ENCODE measurements around the gene ANGPTL2.

ANGPTL2 gene

GRCh38 chr9:127166651-127167524, 44.5 kb upstream of the ANGPTL2 start:
- Histone ChIP-seq H3K9me3 (replicated peaks in 1 of 11) (no peaks in the 10 kb centered on the region), H3K36me3 (no peaks in the 10 kb centered on the region), H3K27me3 (peaks cover 0 to 23% (median 0%) of the 10 kb centered on the region in 11 experiments; a peak in 4 of 22 replicates), H3K27ac (peak overlapping the region in 9 of 11 experiments; percentile 39 to 98 (median 83); a peak in 17 of 22 replicates), H3K9ac (peak overlapping the region in 8 of 11 experiments; percentile 46 to 84 (median 72); a peak in 15 of 22 replicates), H3K4me1 (peaks cover 58 to 100% (median 94%) of the 10 kb centered on the region in 10 experiments), H3K4me3 (peak overlapping the region in 7 of 10 experiments; percentile 3 to 50 (median 24); a peak in 9 of 20 replicates), H4K20me1 (peaks cover 0 to 6% (median 0%) of the 10 kb centered on the region in 11 experiments; a peak in 1 of 22 replicates), H3K4me2 (peak overlapping the region; percentile 66 to 97 (median 92))
- peak in 6 of 11 experiments; percentile 25 to 93 (median 82); a peak in 10 of 22 replicates for TF ChIP-seq Cebpa-rat (IDR thresholded peaks at IDR 0.05)

DNA sequence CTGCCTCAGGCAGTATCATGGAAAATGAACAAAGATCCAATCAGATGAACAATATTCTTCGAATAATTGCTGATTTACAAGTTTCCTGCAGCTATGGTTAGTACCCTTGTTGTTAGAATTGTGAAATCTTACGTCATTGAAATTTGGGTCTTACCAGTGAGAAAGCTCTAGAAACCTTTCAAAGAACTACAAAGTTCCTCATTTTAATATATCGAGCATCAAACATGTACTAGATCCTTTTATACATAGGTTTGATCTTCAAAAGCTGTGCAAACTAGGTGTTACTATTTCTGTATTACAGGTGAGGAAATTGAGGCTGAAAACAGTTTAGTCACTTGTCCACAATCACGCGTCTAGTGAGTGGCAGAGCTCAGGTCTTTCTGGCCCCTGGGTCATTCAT, 43.7 kb upstream of the ANGPTL2 start:
- Histone ChIP-seq H3K4me1 (peaks cover 66 to 100% (median 98%) of the 10 kb centered on the region in 10 experiments), H3K27me3 (peaks cover 0 to 29% (median 0%) of the 10 kb centered on the region in 11 experiments; a peak in 4 of 22 replicates), H4K20me1 (peaks cover 0 to 6% (median 0%) of the 10 kb centered on the region in 11 experiments; a peak in 1 of 22 replicates), H3K9ac (peak overlapping the region in 8 of 11 experiments; percentile 30 to 83 (median 72); a peak in 15 of 22 replicates), H3K27ac (peak overlapping the region in 9 of 11 experiments; percentile 39 to 98 (median 83); a peak in 17 of 22 replicates), H3K4me2 (peak overlapping the region; percentile 66 to 97 (median 92)), H3K36me3 (no peaks in the 10 kb centered on the region), H3K9me3 (replicated peaks in 1 of 11) (no peaks in the 10 kb centered on the region), H3K4me3 (peak overlapping the region in 3 of 10 experiments; percentile 13 to 46 (median 17); a peak in 1 of 20 replicates)
- peak in 2 of 11 experiments; percentile 40 to 55; a peak in 3 of 22 replicates for TF ChIP-seq Cebpa-rat (IDR thresholded peaks at IDR 0.05)

DNA sequence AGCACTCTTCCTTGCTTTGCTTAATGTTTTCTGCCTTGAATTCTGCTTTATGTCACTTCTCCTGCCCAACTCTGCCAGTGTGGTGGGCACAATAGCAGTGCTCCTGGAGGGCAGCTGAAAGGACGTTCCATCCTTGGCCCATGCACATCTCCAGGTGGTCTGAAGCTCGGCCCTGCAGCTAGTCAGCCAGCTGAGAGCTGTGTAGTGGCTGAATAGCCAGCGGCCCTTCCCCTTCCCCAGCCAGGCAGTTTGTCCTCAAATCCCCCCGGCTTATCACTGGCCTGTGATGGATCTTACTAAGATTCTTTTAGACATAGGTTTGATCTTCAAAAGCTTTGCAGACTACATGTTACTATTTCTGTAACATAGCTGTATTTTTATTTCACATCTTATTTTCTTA, 42.7 kb upstream of the ANGPTL2 start:
- H3K36me3 ChIP-seq, result no peaks in the 10 kb centered on the region
- H3K4me3 ChIP-seq, result no peak overlapping the region
- peak overlapping the region; percentile 35 to 97 (median 92); a peak in 21 of 22 replicates for H3K4me2 ChIP-seq
- peak overlapping the region in 6 of 11 experiments; percentile 40 to 83 (median 80); a peak in 10 of 22 replicates for H3K9ac ChIP-seq
- peaks cover 70 to 100% (median 98%) of the 10 kb centered on the region in 10 experiments for H3K4me1 ChIP-seq
- H3K9me3 ChIP-seq (replicated peaks in 1 of 11), result no peaks in the 10 kb centered on the region
- peaks cover 0 to 39% (median 0%) of the 10 kb centered on the region in 11 experiments; a peak in 4 of 22 replicates for H3K27me3 ChIP-seq
- H3K27ac ChIP-seq, result peak overlapping the region in 8 of 11 experiments; percentile 74 to 98 (median 88); a peak in 16 of 22 replicates
- no peak for TF ChIP-seq Cebpa-rat (IDR thresholded peaks at IDR 0.05)
- H4K20me1 ChIP-seq, result peaks cover 0 to 6% (median 0%) of the 10 kb centered on the region in 11 experiments; a peak in 1 of 22 replicates

GRCh38 chr9:127163409-127163808, 41.0 kb upstream of the ANGPTL2 start:
- Histone ChIP-seq H4K20me1 (peaks cover 0 to 6% (median 0%) of the 10 kb centered on the region in 11 experiments; a peak in 1 of 22 replicates), H3K36me3 (no peaks in the 10 kb centered on the region), H3K9me3 (replicated peaks in 1 of 11) (no peaks in the 10 kb centered on the region), H3K27ac (peak overlapping the region in 9 of 11 experiments; percentile 55 to 98 (median 83); a peak in 18 of 22 replicates), H3K27me3 (peaks cover 0 to 53% (median 0%) of the 10 kb centered on the region in 11 experiments; a peak in 4 of 22 replicates), H3K9ac (peak overlapping the region in 8 of 11 experiments; percentile 46 to 73 (median 57); a peak in 12 of 22 replicates), H3K4me3 (peak overlapping the region in 1 of 10 experiments; percentile 13; a peak in 2 of 20 replicates), H3K4me2 (peak overlapping the region; percentile 73 to 95 (median 89)), H3K4me1 (peaks cover 81 to 100% (median 98%) of the 10 kb centered on the region in 10 experiments)
- peak in 3 of 11 experiments; percentile 32 to 83 (median 59); a peak in 4 of 22 replicates for TF ChIP-seq Cebpa-rat (IDR thresholded peaks at IDR 0.05)

DNA sequence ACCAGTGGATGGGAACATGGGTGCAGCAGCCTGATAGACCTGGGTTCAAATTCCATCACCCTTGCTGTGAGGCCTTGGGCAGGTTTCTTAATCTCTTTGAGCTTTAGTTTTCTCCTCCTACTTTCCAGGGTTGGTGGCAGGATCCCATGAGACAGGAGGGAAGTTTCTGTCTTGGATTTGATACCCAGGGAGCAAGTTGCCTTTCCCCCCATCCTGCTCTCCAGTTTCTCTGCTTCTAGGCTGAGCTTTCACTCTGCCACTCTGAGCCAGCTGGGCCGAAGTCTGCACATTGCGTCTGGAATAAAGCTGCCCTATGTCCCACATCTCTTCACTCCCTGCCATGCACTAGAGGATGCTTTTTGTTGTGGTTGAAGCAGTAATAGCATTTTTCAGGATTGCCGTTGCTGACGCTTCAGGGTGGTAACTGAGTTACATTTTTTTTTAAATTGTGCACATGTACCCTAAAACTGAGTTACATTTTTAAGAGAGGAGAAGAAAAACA, 40.5 kb upstream of the ANGPTL2 start:
- Histone ChIP-seq H3K9me3 (replicated peaks in 1 of 11) (no peaks in the 10 kb centered on the region), H3K4me1 (peaks cover 81 to 98% (median 93%) of the 10 kb centered on the region in 10 experiments), H3K4me3 (peak overlapping the region in 2 of 10 experiments; percentile 13 to 17; a peak in 2 of 20 replicates), H3K36me3 (no peaks in the 10 kb centered on the region), H3K4me2 (peak overlapping the region; percentile 73 to 95 (median 89)), H3K27ac (peak overlapping the region in 9 of 11 experiments; percentile 55 to 98 (median 83); a peak in 19 of 22 replicates), H4K20me1 (peaks cover 0 to 6% (median 0%) of the 10 kb centered on the region in 11 experiments; a peak in 1 of 22 replicates), H3K9ac (peak overlapping the region in 8 of 11 experiments; percentile 46 to 73 (median 57); a peak in 14 of 22 replicates), H3K27me3 (peaks cover 0 to 51% (median 0%) of the 10 kb centered on the region in 11 experiments; a peak in 4 of 22 replicates)
- no peak for TF ChIP-seq Cebpa-rat (IDR thresholded peaks at IDR 0.05)

- no peak for TF ChIP-seq Cebpa-rat (IDR thresholded peaks at IDR 0.05)
- Histone ChIP-seq H4K20me1 (peaks cover 0 to 6% (median 0%) of the 10 kb centered on the region in 11 experiments; a peak in 1 of 22 replicates), H3K27me3 (peaks cover 0 to 48% (median 0%) of the 10 kb centered on the region in 11 experiments; a peak in 4 of 22 replicates), H3K9ac (peak overlapping the region in 8 of 11 experiments; percentile 46 to 73 (median 57); a peak in 14 of 22 replicates), H3K4me3 (peak overlapping the region in 2 of 10 experiments; percentile 13 to 17; a peak in 1 of 20 replicates), H3K36me3 (no peaks in the 10 kb centered on the region), H3K9me3 (replicated peaks in 1 of 11) (no peaks in the 10 kb centered on the region), H3K27ac (peak overlapping the region in 9 of 11 experiments; percentile 55 to 98 (median 83); a peak in 19 of 22 replicates), H3K4me2 (peak overlapping the region; percentile 73 to 95 (median 89)), H3K4me1 (peaks cover 75 to 91% (median 87%) of the 10 kb centered on the region in 10 experiments)
Observed at GRCh38 chr9:127162046-127162863, 39.8 kb upstream of the ANGPTL2 start.

DNA sequence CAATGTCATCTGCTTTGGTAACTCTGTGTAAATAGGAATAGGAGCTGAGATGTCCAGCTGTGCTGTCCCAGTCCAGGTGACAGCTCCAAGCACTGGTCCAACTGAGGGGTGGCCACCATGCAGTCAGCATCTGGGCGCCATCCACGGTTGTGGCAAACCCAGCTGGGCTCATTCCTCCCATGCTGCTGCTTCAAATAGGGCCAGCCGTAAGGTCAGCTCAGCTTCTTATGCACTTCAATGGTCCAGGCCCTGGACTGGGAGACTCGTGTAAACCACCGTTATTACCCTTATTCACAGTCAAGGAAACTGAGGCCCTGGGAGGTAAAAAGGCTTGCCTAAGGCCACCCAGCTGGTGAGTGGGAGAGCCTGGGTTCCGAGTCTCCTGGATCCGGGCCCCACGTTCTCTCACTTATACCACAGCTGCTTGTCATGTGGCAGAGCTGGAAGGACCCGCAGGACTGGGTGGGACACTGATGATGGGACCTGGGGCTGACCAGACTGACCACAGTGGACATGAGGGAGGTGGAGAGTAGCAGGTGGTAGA, 38.7 kb upstream of the ANGPTL2 start:
- H3K4me3 ChIP-seq, result no peak overlapping the region
- H3K4me2 ChIP-seq, result peak overlapping the region; percentile 73 to 95 (median 89)
- peaks cover 0 to 6% (median 0%) of the 10 kb centered on the region in 11 experiments; a peak in 1 of 22 replicates for H4K20me1 ChIP-seq
- peaks cover 0 to 37% (median 0%) of the 10 kb centered on the region in 11 experiments; a peak in 4 of 22 replicates for H3K27me3 ChIP-seq
- no peaks in the 10 kb centered on the region for H3K36me3 ChIP-seq
- peak overlapping the region in 8 of 11 experiments; percentile 75 to 98 (median 88); a peak in 17 of 22 replicates for H3K27ac ChIP-seq
- H3K4me1 ChIP-seq, result peaks cover 64 to 80% (median 76%) of the 10 kb centered on the region in 10 experiments
- no peaks in the 10 kb centered on the region for H3K9me3 ChIP-seq (replicated peaks in 1 of 11)
- no peak for TF ChIP-seq Cebpa-rat (IDR thresholded peaks at IDR 0.05)
- peak overlapping the region in 5 of 11 experiments; percentile 9 to 73 (median 65); a peak in 7 of 22 replicates for H3K9ac ChIP-seq

Data from BLaER1 treated with 17β-estradiol and CSF1 and Interleukin-3, amounts not matched to agents 10 nM and 100 nM (cell line).